ENCODE results near the gene ABCF1.

The ABCF1 gene

GRCh38 chr6:30601815-30602641 lies 30.8 kb downstream of the ABCF1 start:
- no peak for DNase-seq

GRCh38 chr6:30603961-30604360 lies 32.7 kb downstream of the ABCF1 start:
- DNase-seq = no peak

DNA sequence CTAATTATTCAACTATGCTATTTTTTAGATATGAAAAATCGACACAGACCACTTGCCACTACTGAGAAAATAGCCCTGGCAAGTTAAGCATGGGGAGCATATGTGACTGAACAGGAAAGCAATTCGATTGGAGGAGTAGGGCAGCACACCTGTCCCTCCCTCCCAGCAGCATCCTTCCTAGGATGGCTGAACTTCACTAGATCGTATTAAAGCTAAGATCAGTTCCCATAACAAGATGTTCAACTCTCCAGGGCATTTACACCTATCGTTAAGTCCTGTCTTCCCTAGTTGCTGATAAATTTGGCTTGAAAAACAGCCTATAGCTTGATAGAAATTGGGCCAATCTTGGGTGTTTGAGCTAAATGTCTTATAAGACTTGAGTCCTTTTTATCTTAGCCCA lies 38.8 kb downstream of the ABCF1 start:
- DNase-seq = no peak

DNA sequence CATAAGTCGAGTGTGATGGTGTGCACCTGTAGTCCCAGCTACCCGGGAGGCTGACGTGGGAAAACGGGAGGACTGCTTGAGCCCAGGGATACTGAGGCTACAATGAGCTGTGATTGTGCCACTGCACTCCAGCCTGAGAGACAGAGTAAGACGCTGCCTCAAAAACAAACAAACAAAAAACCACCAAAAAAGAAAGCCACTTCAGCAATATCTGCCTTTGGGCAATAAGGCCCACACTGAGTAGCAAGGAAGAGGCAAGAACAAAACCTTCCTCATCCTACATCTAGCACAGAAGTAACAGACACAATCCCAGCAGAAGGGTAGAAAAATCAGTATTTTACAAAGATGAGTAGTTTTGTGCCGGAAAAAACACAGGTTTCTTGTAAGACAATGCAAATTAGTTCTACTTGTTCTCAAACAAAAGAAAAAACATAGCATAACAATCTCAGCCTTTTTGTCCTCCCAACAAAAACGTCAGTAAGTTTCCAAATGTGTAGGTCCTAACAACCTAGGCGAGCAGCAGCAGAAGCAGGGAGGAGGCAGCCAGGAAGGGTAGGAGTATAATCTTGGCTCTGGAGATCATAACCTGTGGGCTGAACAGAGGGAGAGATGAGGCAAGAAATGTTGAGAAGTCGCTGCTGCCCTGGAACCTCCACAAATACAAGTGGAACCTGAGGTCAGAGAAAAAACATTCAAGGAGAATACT lies 40.1 kb downstream of the ABCF1 start:
- no peak for DNase-seq

- DNase-seq = no peak
Measured at GRCh38 chr6:30611856-30612194, 40.6 kb downstream of the ABCF1 start.

DNA sequence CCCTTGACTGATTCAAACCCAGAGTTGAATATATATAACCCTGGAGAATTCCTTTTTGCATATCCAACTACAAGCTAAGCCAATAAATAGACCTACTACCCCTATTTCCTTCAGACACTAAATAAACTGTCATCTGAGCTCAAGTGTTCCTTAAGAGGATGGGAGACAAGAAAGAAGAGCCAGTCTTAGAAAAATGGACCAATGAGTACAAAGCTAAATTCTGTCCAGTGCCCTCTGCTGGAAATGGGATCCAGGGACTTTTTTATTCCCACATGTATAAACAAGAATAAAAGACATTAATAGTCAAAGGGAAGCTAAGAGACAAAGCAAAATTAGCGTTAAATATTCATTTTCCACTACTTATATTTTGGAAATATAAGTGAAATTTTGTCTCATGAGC lies 41.0 kb downstream of the ABCF1 start:
- DNase-seq = no peak

DNA sequence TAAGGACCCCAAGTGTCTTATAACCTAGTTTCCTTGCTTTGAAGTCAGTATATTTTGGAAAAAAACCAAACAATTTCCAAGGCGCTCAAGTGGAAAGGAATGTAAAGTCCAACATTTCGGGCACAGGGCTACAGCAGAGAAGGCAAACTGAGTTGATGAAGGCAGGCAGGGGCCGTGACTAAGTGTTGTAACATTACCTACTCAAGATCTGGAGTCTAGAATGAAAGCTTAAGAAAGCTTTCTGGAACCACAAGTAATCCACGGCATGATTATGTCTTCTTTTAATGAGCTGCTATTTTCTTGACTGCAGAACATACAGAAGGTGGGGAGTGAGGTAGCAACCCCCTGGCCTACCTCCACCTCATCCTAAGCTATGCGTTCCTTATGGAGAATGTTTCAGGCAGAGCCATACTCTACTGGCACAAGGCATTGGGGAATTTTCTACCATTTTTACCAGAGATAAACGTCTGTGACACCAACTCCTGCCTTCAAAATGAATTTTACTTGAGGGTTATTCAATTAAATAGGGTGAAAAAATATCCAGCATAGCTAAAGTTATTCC lies 41.5 kb downstream of the ABCF1 start:
- DNase-seq = no peak

DNA sequence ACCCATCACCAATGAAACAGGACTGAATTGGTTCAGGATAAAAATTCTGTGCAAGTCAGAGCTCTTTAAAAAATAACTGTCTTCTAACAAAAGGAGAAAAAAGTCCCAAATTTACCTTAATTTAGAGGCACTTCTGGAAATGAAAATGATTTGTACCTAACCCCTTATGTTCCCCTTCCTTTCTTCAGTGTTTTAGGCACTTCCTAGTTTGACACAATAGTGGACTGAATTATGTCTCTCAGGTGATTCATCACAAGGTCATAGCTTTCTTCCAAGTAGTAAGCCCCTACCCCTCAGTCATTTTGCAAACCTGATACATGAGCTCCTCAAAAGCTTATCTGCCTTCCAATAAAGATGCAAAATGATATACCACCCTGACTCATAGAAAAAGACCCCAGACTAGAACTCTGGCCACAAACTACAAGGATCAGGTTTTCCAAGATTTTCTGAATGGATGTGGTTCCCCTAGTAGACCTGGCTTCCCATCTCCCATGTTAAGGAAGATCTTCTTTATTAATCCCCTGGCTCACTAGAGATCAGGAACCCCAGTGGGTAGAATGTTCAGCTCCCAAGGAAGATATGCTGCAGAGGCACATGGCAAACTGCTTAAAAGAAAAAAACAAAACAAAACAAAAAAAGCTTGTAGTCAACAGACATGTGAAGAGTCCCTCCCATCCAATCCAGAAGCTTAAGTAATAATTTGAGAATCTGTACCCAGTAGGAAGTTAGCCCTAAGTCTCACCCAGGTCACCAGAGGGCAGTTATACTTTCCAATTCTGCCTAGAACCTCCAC lies 42.2 kb downstream of the ABCF1 start:
- DNase-seq = no peak

- DNase-seq = no peak
Measured at GRCh38 chr6:30614044-30614842, 43.0 kb downstream of the ABCF1 start.

DNA sequence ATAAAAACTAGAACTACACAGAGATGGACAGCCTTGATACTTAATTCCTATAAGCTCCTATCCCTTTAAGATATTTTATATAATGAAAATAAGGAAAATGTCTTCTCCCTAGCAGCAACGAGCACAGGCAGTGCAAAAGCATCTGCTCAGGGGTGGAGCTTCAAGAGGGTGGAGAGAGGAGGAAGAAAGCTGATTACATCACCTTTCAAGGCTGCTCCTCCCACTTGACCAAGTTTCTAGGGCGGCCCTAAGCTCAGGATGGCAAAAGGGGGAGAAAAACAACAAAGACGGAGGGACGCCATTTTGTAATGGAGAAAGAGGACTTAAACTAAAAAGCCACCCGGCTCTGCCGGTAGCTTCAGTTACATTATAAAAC lies 43.6 kb downstream of the ABCF1 start:
- peak; percentile 87 for DNase-seq

DNA sequence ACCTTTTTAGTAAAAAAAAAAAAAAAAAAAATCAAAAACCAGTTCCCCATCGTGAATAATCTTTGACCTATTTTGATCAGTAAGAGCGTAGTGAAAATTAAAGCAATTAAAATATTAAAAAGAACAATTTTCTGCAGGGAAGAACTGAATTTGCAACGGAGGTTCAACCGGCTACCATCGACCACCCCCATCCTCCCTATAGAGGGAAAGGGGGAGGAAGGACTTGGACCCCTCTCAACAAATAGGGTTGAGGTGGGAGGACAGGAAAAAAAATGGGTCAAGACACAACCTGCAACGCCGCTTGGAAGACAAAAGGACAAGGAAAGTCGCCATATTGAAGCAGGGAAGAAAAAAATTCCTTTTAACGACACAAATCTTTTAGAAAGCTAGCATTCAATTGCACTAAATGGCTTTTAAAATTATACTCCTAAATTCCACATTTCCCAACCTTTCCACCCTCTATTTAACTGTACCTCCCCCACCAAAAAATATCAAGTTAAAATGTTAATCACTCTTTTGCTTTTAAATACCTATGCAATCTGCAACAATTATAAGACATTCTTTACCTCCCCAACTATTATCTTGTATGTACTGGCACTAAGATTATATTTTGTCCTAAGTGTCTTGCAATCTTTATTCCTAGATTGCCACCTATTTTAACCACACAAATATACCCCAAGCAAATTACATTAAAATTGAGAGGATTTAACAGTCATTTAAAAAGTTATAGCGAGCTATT lies 44.1 kb downstream of the ABCF1 start:
- DNase-seq = peak; percentile 47

GRCh38 chr6:30615958-30616810 lies 44.9 kb downstream of the ABCF1 start:
- no peak for DNase-seq

DNA sequence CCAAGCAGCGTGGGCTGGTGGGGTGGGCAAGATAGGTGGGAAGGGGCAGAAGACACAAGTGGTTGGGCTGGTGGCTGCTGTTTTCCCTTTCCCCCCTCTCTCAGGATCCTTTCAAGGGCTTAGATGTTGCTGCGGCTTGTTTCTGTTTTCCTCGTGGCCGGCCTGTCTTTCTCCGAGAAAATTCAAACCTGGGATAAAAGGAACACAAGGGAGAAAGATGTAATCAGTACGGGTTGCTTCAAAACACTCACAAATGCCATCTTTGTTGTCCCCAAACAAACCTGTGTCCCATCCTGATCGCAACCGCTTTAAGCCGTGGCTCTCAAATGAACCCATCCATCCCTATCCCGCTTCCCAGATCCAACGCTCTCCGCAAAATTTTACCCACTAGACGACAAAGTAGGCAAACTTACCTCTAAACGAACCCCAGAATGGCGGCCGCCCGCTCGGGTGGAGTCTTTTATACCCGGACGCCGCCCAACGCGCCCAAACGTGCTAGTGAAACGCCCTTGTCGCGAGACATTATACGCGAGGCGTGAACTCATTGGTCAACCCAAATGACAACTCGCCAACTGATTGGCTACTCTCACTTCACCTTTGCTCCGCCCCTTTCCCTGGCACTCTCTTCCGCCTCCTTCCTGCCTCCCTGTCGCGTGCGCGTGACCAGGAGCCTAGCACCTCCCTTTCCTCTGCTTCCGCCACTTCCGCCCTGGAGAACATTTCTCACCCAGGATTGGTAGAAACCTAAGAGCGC lies 45.7 kb downstream of the ABCF1 start, which contains the start of gene PPP1R10:
Gene PPP1R10 (minus strand): TSS at position 433 of the 754 bp plus-strand sequence. CDS start 7,299 bp downstream, outside the sequence.
- DNase-seq = peak; percentile 97

GRCh38 chr6:30617565-30618269 lies 46.5 kb downstream of the ABCF1 start, which contains the start of gene MRPS18B:
Gene MRPS18B, plus strand, starts transcription at chr6:30617840. Its CDS starts 26 bp downstream, at chr6:30617866.
- peak; percentile 98 for DNase-seq

- no peak for DNase-seq
Measured at GRCh38 chr6:30618270-30618797, 47.1 kb downstream of the ABCF1 start.

GRCh38 chr6:30619561-30619960 lies 48.3 kb downstream of the ABCF1 start:
- no peak for DNase-seq

GRCh38 chr6:30625511-30625910 lies 54.3 kb downstream of the ABCF1 start:
- DNase-seq = no peak

DNA sequence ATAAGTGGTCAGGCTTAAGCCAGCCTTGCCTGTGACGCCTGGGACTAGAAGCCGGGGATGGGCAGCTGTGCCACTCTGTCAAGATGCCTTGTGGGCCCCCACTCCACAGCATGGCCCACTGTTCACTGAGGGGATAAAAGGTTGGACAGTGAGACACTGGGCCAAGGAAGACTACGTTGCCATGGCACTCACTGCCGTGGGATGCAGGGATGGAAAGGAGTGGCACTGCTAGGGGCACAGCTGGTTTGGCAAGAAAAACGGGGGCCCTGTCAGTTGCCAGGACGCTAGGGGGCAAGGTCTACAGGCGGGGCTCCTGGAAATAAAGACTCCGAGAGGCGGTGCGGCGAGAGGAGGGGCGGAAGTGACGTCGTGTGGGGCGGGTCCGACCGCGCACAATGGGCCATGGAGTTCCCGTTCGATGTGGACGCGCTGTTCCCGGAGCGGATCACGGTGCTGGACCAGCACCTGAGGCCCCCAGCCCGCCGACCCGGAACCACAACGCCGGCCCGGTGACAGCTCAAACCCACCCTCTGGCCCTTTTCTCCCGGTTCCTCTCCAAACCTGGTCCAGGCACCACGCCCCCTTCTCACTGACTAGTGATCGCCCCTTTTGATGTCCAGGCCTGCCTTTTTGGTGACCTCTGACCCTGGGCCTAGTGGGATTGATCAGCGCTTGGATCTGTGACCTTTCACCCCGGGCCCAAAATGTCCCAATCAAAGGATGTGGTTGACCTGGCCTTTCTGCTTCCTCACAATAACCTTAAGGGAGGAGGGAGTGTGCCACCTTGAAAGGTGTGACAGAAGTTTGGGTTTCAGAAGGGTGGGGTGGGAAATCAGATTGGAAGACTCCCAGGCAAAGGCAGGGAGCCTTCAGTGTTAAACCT lies 55.5 kb downstream of the ABCF1 start, which contains the start of gene ATAT1:
Gene ATAT1 (plus strand): TSS at position 391 of the 883 bp plus-strand sequence.
- peak; percentile 92 for DNase-seq

All from stimulated activated CD4-positive, alpha-beta T cell treated with anti-CD3 and anti-CD28 coated beads, Interleukin-15, amount 100 ng/mL, for 24 hours (primary cell).